ENCODE measurements around the gene CLRN1. TPM values are rescaled to one million over a fixed set of nuclear protein-coding genes. Genes with fewer than 3 reads are reported as not detected.

Gene CLRN1
- total RNA-seq, 4 donors from 2014 or later = not detected

DNA sequence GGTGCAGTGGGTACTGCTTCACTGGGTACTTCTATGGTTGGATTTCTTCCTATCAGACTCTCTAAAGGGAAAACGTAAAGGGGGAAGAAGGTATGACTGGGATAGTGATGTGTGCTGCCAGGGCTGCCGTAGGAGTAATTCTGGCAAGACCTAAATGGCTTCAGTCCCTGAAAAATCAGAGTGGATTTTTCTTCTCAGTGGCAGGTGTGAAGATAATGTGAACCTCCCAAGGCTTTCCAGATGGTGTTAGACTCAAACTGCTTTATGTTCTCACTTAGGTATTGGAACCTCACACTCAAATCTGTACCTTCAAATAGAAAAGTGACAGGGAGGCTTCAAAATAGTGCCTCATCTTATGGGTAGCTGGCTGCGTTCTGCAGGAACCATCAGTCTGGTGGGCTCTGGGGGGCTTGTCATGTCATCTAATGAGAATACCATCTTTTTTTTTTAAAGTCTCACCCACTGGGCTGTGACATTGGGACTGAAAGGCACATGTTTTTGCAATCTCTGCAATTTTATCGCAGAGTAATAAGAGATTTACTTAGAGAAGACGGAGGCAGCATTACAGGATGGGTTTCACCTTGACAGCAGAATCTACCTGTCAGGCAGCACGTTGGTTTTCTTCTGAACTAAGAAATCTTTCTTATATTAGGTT, 95.8 kb downstream of the CLRN1 start:
- no peaks in the 10 kb centered on the region for H3K36me3 ChIP-seq
- H3K27ac ChIP-seq = no peak overlapping the region
- TF ChIP-seq POLR2AphosphoS5 (IDR thresholded peaks at IDR 0.05) (no peak), EP300 (IDR thresholded peaks at IDR 0.05) (no peak), POLR2A (IDR thresholded peaks at IDR 0.05) (no peak)
- TF ChIP-seq, protein P1, sequence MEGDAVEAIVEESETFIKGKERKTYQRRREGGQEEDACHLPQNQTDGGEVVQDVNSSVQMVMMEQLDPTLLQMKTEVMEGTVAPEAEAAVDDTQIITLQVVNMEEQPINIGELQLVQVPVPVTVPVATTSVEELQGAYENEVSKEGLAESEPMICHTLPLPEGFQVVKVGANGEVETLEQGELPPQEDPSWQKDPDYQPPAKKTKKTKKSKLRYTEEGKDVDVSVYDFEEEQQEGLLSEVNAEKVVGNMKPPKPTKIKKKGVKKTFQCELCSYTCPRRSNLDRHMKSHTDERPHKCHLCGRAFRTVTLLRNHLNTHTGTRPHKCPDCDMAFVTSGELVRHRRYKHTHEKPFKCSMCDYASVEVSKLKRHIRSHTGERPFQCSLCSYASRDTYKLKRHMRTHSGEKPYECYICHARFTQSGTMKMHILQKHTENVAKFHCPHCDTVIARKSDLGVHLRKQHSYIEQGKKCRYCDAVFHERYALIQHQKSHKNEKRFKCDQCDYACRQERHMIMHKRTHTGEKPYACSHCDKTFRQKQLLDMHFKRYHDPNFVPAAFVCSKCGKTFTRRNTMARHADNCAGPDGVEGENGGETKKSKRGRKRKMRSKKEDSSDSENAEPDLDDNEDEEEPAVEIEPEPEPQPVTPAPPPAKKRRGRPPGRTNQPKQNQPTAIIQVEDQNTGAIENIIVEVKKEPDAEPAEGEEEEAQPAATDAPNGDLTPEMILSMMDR (IDR thresholded peaks at IDR 0.05) = no peak
- H3K27me3 ChIP-seq = no peaks in the 10 kb centered on the region
- H3K4me1 ChIP-seq = no peaks in the 10 kb centered on the region
- no peak overlapping the region for H3K4me3 ChIP-seq
- WGBS, 2 donors (ENCODE audit: low coverage in 1 of 2) = 79 to 81% methylated on average over 5 to 6 of the region's 6 CpGs
- no peaks in the 10 kb centered on the region for H3K9me3 ChIP-seq
- ATAC-seq = no peak

Other genes starting within 250 kb of the CLRN1 start
- 10 to 100 TPM; 26.0 to 36.1 (median 28.5) TPM for gene SIAH2, start 209.6 kb downstream of the CLRN1 start, total RNA-seq
- gene MINDY4B, start 67.3 kb downstream of the CLRN1 start, total RNA-seq = not detected
- gene MED12L, start 112.9 kb upstream of the CLRN1 start, total RNA-seq = under 1 TPM; 0.12 to 0.77 (median 0.21) TPM
- 1 to 10 TPM in 2 of 4 donors, under 1 TPM in 2; 0.31 to 4.3 (median 1.2) TPM for gene GPR171, start 230.5 kb upstream of the CLRN1 start, total RNA-seq